ENCODE measurements around the gene OLIG2.

The OLIG2 gene

DNA sequence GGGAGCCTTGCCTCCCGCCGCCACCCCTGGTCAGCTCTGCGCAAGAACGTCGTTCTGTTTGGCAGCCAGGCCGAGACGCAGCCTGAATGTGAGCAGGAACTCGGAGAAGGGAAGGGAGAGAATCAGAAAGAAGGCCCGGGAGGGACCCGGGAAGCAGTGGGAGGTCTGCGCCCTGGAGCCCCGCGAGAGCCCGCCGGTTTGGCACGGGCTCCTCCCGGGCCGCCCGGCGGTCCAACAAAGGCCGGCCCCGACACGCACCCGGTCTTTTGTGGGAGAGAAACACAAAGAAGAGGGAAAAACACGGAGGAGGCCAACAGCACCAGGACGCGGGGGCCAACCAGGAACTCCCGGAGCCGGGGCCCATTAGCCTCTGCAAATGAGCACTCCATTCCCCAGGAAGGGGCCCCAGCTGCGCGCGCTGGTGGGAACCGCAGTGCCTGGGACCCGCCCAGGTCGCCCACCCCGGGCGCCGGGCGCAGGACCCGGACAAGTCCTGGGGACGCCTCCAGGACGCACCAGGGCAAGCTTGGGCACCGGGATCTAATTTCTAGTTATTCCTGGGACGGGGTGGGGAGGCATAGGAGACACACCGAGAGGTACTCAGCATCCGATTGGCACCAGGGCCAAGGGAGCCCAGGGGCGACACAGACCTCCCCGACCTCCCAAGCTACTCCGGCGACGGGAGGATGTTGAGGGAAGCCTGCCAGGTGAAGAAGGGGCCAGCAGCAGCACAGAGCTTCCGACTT lies 2.7 kb upstream of the OLIG2 start:
- peaks cover 49% of the 10 kb centered on the region for H3K4me1 Mint-ChIP-seq
- peaks cover 17% of the 10 kb centered on the region for H3K36me3 Mint-ChIP-seq (ENCODE audit: insufficient read depth)
- peaks cover 89% of the 10 kb centered on the region for H3K27me3 Mint-ChIP-seq
- ATAC-seq (replicated peaks; ENCODE audit: extremely low read depth, poor library complexity, severe bottlenecking) (no peak), DNase-seq (ENCODE audit: low spot score in 2 of 2) (no peak)
- H3K27ac Mint-ChIP-seq (ENCODE audit: low read depth), result no peak overlapping the region
- H3K9me3 Mint-ChIP-seq, result no peaks in the 10 kb centered on the region
- peak overlapping the region; percentile 53 for H3K4me3 Mint-ChIP-seq

DNA sequence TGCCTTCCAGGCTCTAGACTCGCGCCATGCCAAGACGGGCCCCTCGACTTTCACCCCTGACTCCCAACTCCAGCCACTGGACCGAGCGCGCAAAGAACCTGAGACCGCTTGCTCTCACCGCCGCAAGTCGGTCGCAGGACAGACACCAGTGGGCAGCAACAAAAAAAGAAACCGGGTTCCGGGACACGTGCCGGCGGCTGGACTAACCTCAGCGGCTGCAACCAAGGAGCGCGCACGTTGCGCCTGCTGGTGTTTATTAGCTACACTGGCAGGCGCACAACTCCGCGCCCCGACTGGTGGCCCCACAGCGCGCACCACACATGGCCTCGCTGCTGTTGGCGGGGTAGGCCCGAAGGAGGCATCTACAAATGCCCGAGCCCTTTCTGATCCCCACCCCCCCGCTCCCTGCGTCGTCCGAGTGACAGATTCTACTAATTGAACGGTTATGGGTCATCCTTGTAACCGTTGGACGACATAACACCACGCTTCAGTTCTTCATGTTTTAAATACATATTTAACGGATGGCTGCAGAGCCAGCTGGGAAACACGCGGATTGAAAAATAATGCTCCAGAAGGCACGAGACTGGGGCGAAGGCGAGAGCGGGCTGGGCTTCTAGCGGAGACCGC lies 2.0 kb upstream of the OLIG2 start:
- no peak for DNase-seq (ENCODE audit: low spot score in 2 of 2)
- Mint-ChIP-seq H3K4me1 (peaks cover 49% of the 10 kb centered on the region), H3K9me3 (no peaks in the 10 kb centered on the region), H3K27ac (ENCODE audit: low read depth) (no peak overlapping the region), H3K27me3 (peaks cover 89% of the 10 kb centered on the region), H3K4me3 (peak overlapping the region; percentile 3), H3K36me3 (ENCODE audit: insufficient read depth) (peaks cover 17% of the 10 kb centered on the region)
- ATAC-seq (replicated peaks; ENCODE audit: extremely low read depth, poor library complexity, severe bottlenecking), result no peak

DNA sequence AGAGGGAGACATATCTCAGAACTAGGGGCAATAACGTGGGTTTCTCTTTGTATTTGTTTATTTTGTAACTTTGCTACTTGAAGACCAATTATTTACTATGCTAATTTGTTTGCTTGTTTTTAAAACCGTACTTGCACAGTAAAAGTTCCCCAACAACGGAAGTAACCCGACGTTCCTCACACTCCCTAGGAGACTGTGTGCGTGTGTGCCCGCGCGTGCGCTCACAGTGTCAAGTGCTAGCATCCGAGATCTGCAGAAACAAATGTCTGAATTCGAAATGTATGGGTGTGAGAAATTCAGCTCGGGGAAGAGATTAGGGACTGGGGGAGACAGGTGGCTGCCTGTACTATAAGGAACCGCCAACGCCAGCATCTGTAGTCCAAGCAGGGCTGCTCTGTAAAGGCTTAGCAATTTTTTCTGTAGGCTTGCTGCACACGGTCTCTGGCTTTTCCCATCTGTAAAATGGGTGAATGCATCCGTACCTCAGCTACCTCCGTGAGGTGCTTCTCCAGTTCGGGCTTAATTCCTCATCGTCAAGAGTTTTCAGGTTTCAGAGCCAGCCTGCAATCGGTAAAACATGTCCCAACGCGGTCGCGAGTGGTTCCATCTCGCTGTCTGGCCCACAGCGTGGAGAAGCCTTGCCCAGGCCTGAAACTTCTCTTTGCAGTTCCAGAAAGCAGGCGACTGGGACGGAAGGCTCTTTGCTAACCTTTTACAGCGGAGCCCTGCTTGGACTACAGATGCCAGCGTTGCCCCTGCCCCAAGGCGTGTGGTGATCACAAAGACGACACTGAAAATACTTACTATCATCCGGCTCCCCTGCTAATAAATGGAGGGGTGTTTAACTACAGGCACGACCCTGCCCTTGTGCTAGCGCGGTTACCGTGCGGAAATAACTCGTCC lies 1.3 kb upstream of the OLIG2 start:
- H3K9me3 Mint-ChIP-seq, result no peaks in the 10 kb centered on the region
- DNase-seq (ENCODE audit: low spot score in 2 of 2) (no peak), ATAC-seq (replicated peaks; ENCODE audit: extremely low read depth, poor library complexity, severe bottlenecking) (no peak)
- H3K4me1 Mint-ChIP-seq, result peaks cover 49% of the 10 kb centered on the region
- peaks cover 89% of the 10 kb centered on the region for H3K27me3 Mint-ChIP-seq
- peak overlapping the region; percentile 3 for H3K4me3 Mint-ChIP-seq
- no peak overlapping the region for H3K27ac Mint-ChIP-seq (ENCODE audit: low read depth)
- peaks cover 17% of the 10 kb centered on the region for H3K36me3 Mint-ChIP-seq (ENCODE audit: insufficient read depth)

DNA sequence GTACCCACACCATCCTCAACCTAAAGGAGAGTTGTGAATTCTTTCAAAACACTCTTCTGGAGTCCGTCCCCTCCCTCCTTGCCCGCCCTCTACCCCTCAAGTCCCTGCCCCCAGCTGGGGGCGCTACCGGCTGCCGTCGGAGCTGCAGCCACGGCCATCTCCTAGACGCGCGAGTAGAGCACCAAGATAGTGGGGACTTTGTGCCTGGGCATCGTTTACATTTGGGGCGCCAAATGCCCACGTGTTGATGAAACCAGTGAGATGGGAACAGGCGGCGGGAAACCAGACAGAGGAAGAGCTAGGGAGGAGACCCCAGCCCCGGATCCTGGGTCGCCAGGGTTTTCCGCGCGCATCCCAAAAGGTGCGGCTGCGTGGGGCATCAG lies 638 bp upstream of the OLIG2 start:
- Mint-ChIP-seq H3K27ac (ENCODE audit: low read depth) (no peak overlapping the region), H3K4me1 (peaks cover 47% of the 10 kb centered on the region), H3K9me3 (no peaks in the 10 kb centered on the region), H3K27me3 (peaks cover 89% of the 10 kb centered on the region), H3K36me3 (ENCODE audit: insufficient read depth) (peaks cover 17% of the 10 kb centered on the region), H3K4me3 (no peak overlapping the region)
- no peak for DNase-seq (ENCODE audit: low spot score in 2 of 2)
- no peak for ATAC-seq (replicated peaks; ENCODE audit: extremely low read depth, poor library complexity, severe bottlenecking)

DNA sequence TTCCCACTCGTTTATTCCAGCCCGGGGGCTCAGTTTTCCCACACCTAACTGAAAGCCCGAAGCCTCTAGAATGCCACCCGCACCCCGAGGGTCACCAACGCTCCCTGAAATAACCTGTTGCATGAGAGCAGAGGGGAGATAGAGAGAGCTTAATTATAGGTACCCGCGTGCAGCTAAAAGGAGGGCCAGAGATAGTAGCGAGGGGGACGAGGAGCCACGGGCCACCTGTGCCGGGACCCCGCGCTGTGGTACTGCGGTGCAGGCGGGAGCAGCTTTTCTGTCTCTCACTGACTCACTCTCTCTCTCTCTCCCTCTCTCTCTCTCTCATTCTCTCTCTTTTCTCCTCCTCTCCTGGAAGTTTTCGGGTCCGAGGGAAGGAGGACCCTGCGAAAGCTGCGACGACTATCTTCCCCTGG lies 716 bp downstream of the OLIG2 start:
- peak overlapping the region; percentile 50 for H3K27ac Mint-ChIP-seq (ENCODE audit: low read depth)
- DNase-seq (ENCODE audit: low spot score in 2 of 2) (no peak), ATAC-seq (replicated peaks; ENCODE audit: extremely low read depth, poor library complexity, severe bottlenecking) (no peak)
- peak overlapping the region; percentile 45 for H3K4me3 Mint-ChIP-seq
- H3K9me3 Mint-ChIP-seq, result no peaks in the 10 kb centered on the region
- H3K27me3 Mint-ChIP-seq, result peaks cover 89% of the 10 kb centered on the region
- H3K36me3 Mint-ChIP-seq (ENCODE audit: insufficient read depth), result peaks cover 15% of the 10 kb centered on the region
- peaks cover 40% of the 10 kb centered on the region for H3K4me1 Mint-ChIP-seq

DNA sequence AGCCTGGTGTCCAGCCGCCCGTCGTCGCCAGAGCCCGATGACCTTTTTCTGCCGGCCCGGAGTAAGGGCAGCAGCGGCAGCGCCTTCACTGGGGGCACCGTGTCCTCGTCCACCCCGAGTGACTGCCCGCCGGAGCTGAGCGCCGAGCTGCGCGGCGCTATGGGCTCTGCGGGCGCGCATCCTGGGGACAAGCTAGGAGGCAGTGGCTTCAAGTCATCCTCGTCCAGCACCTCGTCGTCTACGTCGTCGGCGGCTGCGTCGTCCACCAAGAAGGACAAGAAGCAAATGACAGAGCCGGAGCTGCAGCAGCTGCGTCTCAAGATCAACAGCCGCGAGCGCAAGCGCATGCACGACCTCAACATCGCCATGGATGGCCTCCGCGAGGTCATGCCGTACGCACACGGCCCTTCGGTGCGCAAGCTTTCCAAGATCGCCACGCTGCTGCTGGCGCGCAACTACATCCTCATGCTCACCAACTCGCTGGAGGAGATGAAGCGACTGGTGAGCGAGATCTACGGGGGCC lies 1.2 kb downstream of the OLIG2 start:
- peaks cover 40% of the 10 kb centered on the region for H3K4me1 Mint-ChIP-seq
- peak overlapping the region; percentile 45 for H3K4me3 Mint-ChIP-seq
- H3K9me3 Mint-ChIP-seq, result no peaks in the 10 kb centered on the region
- H3K27ac Mint-ChIP-seq (ENCODE audit: low read depth), result no peak overlapping the region
- H3K27me3 Mint-ChIP-seq, result peaks cover 89% of the 10 kb centered on the region
- H3K36me3 Mint-ChIP-seq (ENCODE audit: insufficient read depth), result peaks cover 15% of the 10 kb centered on the region
- no peak for ATAC-seq (replicated peaks; ENCODE audit: extremely low read depth, poor library complexity, severe bottlenecking)
- no peak for DNase-seq (ENCODE audit: low spot score in 2 of 2)

DNA sequence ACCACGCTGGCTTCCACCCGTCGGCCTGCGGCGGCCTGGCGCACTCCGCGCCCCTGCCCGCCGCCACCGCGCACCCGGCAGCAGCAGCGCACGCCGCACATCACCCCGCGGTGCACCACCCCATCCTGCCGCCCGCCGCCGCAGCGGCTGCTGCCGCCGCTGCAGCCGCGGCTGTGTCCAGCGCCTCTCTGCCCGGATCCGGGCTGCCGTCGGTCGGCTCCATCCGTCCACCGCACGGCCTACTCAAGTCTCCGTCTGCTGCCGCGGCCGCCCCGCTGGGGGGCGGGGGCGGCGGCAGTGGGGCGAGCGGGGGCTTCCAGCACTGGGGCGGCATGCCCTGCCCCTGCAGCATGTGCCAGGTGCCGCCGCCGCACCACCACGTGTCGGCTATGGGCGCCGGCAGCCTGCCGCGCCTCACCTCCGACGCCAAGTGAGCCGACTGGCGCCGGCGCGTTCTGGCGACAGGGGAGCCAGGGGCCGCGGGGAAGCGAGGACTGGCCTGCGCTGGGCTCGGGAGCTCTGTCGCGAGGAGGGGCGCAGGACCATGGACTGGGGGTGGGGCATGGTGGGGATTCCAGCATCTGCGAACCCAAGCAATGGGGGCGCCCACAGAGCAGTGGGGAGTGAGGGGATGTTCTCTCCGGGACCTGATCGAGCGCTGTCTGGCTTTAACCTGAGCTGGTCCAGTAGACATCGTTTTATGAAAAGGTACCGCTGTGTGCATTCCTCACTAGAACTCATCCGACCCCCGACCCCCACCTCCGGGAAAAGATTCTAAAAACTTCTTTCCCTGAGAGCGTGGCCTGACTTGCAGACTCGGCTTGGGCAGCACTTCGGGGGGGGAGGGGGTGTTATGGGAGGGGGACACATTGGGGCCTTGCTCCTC lies 1.9 kb downstream of the OLIG2 start:
- peaks cover 15% of the 10 kb centered on the region for H3K36me3 Mint-ChIP-seq (ENCODE audit: insufficient read depth)
- H3K9me3 Mint-ChIP-seq, result no peaks in the 10 kb centered on the region
- no peak for DNase-seq (ENCODE audit: low spot score in 2 of 2)
- no peak overlapping the region for H3K27ac Mint-ChIP-seq (ENCODE audit: low read depth)
- H3K27me3 Mint-ChIP-seq, result peaks cover 89% of the 10 kb centered on the region
- H3K4me3 Mint-ChIP-seq, result peak overlapping the region; percentile 46
- no peak for ATAC-seq (replicated peaks; ENCODE audit: extremely low read depth, poor library complexity, severe bottlenecking)
- H3K4me1 Mint-ChIP-seq, result peaks cover 35% of the 10 kb centered on the region

DNA sequence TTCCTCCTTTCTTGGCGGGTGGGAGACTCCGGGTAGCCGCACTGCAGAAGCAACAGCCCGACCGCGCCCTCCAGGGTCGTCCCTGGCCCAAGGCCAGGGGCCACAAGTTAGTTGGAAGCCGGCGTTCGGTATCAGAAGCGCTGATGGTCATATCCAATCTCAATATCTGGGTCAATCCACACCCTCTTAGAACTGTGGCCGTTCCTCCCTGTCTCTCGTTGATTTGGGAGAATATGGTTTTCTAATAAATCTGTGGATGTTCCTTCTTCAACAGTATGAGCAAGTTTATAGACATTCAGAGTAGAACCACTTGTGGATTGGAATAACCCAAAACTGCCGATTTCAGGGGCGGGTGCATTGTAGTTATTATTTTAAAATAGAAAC lies 2.5 kb downstream of the OLIG2 start:
- H3K4me3 Mint-ChIP-seq, result peak overlapping the region; percentile 46
- no peak for DNase-seq (ENCODE audit: low spot score in 2 of 2)
- no peak overlapping the region for H3K27ac Mint-ChIP-seq (ENCODE audit: low read depth)
- peaks cover 15% of the 10 kb centered on the region for H3K36me3 Mint-ChIP-seq (ENCODE audit: insufficient read depth)
- H3K4me1 Mint-ChIP-seq, result peaks cover 32% of the 10 kb centered on the region
- no peaks in the 10 kb centered on the region for H3K9me3 Mint-ChIP-seq
- ATAC-seq (replicated peaks; ENCODE audit: extremely low read depth, poor library complexity, severe bottlenecking), result no peak
- peaks cover 86% of the 10 kb centered on the region for H3K27me3 Mint-ChIP-seq

DNA sequence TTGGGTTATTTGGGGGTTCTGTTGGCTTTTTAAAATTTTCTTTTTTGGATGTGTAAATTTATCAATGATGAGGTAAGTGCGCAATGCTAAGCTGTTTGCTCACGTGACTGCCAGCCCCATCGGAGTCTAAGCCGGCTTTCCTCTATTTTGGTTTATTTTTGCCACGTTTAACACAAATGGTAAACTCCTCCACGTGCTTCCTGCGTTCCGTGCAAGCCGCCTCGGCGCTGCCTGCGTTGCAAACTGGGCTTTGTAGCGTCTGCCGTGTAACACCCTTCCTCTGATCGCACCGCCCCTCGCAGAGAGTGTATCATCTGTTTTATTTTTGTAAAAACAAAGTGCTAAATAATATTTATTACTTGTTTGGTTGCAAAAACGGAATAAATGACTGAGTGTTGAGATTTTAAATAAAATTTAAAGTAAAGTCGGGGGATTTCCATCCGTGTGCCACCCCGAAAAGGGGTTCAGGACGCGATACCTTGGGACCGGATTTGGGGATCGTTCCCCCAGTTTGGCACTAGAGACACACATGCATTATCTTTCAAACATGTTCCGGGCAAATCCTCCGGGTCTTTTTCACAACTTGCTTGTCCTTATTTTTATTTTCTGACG lies 3.1 kb downstream of the OLIG2 start:
- ATAC-seq (replicated peaks; ENCODE audit: extremely low read depth, poor library complexity, severe bottlenecking) (no peak), DNase-seq (ENCODE audit: low spot score in 2 of 2) (no peak)
- H3K9me3 Mint-ChIP-seq, result no peaks in the 10 kb centered on the region

DNA sequence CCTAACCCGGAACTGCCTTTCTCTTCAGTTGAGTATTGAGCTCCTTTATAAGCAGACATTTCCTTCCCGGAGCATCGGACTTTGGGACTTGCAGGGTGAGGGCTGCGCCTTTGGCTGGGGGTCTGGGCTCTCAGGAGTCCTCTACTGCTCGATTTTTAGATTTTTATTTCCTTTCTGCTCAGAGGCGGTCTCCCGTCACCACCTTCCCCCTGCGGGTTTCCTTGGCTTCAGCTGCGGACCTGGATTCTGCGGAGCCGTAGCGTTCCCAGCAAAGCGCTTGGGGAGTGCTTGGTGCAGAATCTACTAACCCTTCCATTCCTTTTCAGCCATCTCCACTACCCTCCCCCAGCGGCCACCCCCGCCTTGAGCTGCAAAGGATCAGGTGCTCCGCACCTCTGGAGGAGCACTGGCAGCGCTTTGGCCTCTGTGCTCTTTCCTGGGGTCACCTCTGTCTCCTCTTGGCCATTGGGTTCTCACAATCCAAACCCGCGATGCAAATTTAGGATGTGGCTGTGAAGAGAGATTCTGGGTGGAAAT lies 3.7 kb downstream of the OLIG2 start:
- H3K4me3 Mint-ChIP-seq, result peak overlapping the region; percentile 29

More for the DNA sequence above, 3.1 kb downstream of the OLIG2 start:
- Mint-ChIP-seq H3K36me3 (ENCODE audit: insufficient read depth) (peaks cover 15% of the 10 kb centered on the region), H3K27me3 (peaks cover 82% of the 10 kb centered on the region), H3K4me1 (peaks cover 30% of the 10 kb centered on the region), H3K27ac (ENCODE audit: low read depth) (no peak overlapping the region), H3K4me3 (peak overlapping the region; percentile 29)

DNA sequence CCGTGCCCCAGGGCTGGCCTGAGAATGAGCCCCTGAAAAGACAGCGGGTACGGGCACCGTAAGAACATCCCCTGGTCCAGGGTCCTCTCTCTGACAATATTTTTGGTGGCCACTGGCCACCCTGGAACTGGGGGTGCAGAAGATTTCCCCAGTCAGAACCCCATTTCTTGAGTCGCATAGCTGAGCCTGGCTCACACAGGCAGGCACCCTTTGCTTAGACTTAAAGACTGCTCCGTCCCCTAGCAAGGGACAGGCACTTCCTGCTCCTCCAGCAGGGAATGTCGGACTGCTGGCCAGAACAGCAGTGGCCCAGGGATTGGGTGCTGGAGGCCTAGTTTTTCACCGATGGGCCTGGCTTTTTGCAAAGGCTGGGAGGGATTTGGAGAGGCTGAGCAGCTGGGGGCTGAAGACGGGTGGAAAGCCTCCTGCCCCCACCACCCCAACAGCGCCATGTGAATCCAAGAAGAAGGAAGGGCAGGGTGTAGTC lies 4.3 kb downstream of the OLIG2 start:
- Mint-ChIP-seq H3K4me1 (peaks cover 23% of the 10 kb centered on the region), H3K27ac (ENCODE audit: low read depth) (no peak overlapping the region), H3K4me3 (peak overlapping the region; percentile 29), H3K9me3 (no peaks in the 10 kb centered on the region), H3K36me3 (ENCODE audit: insufficient read depth) (peaks cover 14% of the 10 kb centered on the region), H3K27me3 (peaks cover 83% of the 10 kb centered on the region)
- ATAC-seq (replicated peaks; ENCODE audit: extremely low read depth, poor library complexity, severe bottlenecking) (no peak), DNase-seq (ENCODE audit: low spot score in 2 of 2) (no peak)

More for the DNA sequence above, 3.7 kb downstream of the OLIG2 start:
- H3K36me3 Mint-ChIP-seq (ENCODE audit: insufficient read depth), result peaks cover 16% of the 10 kb centered on the region
- no peak for ATAC-seq (replicated peaks; ENCODE audit: extremely low read depth, poor library complexity, severe bottlenecking)
- H3K27ac Mint-ChIP-seq (ENCODE audit: low read depth), result no peak overlapping the region
- peaks cover 24% of the 10 kb centered on the region for H3K4me1 Mint-ChIP-seq
- H3K27me3 Mint-ChIP-seq, result peaks cover 82% of the 10 kb centered on the region
- DNase-seq (ENCODE audit: low spot score in 2 of 2), result no peak
- H3K9me3 Mint-ChIP-seq, result no peaks in the 10 kb centered on the region
